Panc1 (cell line): ENCODE data around the gene GREB1. TPM values are rescaled to one million over a fixed set of nuclear protein-coding genes. Genes with fewer than 3 reads are reported as not detected.

ENCODE experiments used
- ATAC-seq: fragments of 200-7000 bp; cut with Tn5 transposase; 2 replicates; pipeline ENCODE4 v1.9.1; 2020; ENCODE audit warnings: mild to moderate bottlenecking, moderate library complexity
- BruUV-seq: library from RNA; stranded (reverse); fragments of 400-500 nt; replicated peaks from 2 replicates; lab custom pipeline; 2021; lab: Mats Ljungman, UMichigan
- CTCF ChIA-PET: fragments of 300-600 bp; sonication (Branson Sonifier 250); formaldehyde crosslinking; loops from one replicate; lab custom pipeline; 2022; ENCODE audit warnings: antibody characterized with exemption; lab: Charles Lee
- POLR2A ChIA-PET: fragments of 300-600 bp; sonication (Branson Sonifier 250); formaldehyde crosslinking; loops from one replicate; lab custom pipeline; 2022; ENCODE audit warnings: antibody characterized with exemption; lab: Charles Lee
- DNase-seq: peaks from one replicate; pipeline ENCODE4 v3.0.0-alpha.2; 2010; ENCODE audit warnings: low read depth, low spot score
- H3K27ac ChIP-seq: 2 replicates; pipeline ENCODE4 v1.5.1; 2011; ENCODE audit warnings: mild to moderate bottlenecking, low read length, inconsistent platforms
- H3K27me3 ChIP-seq: fragments of 200-500 bp; sonication (Bioruptor generic); 2 replicates; pipeline ENCODE4 v1.6.0; 2014; ENCODE audit warnings: low read length, inconsistent platforms; ENCODE audit not compliant: control insufficient read depth, insufficient read depth
- H3K36me3 ChIP-seq: fragments of 200-500 bp; sonication (Bioruptor generic); 2 replicates; pipeline ENCODE4 v1.5.1; 2014; ENCODE audit warnings: inconsistent platforms, mild to moderate bottlenecking, low read length, moderate library complexity; ENCODE audit not compliant: control insufficient read depth, insufficient read depth
- H3K4me1 ChIP-seq: 2 replicates; pipeline ENCODE4 v1.5.1; 2011; ENCODE audit warnings: inconsistent platforms, mild to moderate bottlenecking, low read length, moderate library complexity; ENCODE audit not compliant: control insufficient read depth, insufficient read depth
- H3K4me3 ChIP-seq, 2 experiments: 2 replicates each; pipeline ENCODE4 v1.5.1; 2011 to 2012; ENCODE audit warnings: low read depth in 2 of 2, low read length in 2 of 2, mild to moderate bottlenecking in 2 of 2, inconsistent platforms in 1 of 2, moderate library complexity in 1 of 2
- H3K9me3 ChIP-seq: fragments of 200-500 bp; sonication (Bioruptor generic); 2 replicates; pipeline ENCODE4 v1.5.1; 2014; ENCODE audit warnings: low read depth, mild to moderate bottlenecking, inconsistent platforms, low read length, moderate library complexity; ENCODE audit not compliant: control insufficient read depth, insufficient read depth
- POLR2AphosphoS5 ChIP-seq: IDR thresholded peaks from 2 replicates; pipeline ENCODE4 v1.6.1; 2012; ENCODE audit warnings: mild to moderate bottlenecking, low read depth, low read length, moderate library complexity
- SIN3A ChIP-seq: IDR thresholded peaks from 2 replicates; pipeline ENCODE4 v1.6.1; 2012; ENCODE audit warnings: low read depth, mild to moderate bottlenecking, low read length, moderate library complexity, borderline replicate concordance; ENCODE audit not compliant: insufficient read depth
- TCF7L2 ChIP-seq: IDR thresholded peaks from 2 replicates; pipeline ENCODE4 v1.6.1; 2011; ENCODE audit warnings: mild to moderate bottlenecking, low read depth, low read length, inconsistent platforms
- in situ Hi-C: cut with HindIII; loops from 2 replicates; pipeline ENCODE4 v1.10.0; 2016; ENCODE audit warnings: low sequenced_read_pairs, low pct_unique_long_range_greater_than_20kb
- intact Hi-C: fragments of 100-400 bp; cut with micrococcal nuclease; formaldehyde crosslinking; loops from one replicate; pipeline ENCODE4 v1.10.0; 2022; ENCODE audit not compliant: unreplicated experiment
- total RNA-seq: library from RNA; stranded (reverse); gene quantifications from one replicate; pipeline ENCODE4 v1.2.1, GENCODE V29; 2021; ENCODE audit not compliant: unreplicated experiment
- TF ChIP-seq, protein P1 (sequence below), 2 experiments: IDR thresholded peaks; 2 replicates each; pipeline ENCODE4 v1.6.1; 2011 to 2012; ENCODE audit warnings: low read depth in 2 of 2, control low read depth in 1 of 2, low read length in 1 of 2, mild to moderate bottlenecking in 1 of 2, moderate library complexity in 1 of 2; ENCODE audit not compliant: insufficient read depth in 1 of 2
- TF ChIP-seq, protein P2 (sequence below): fragments of 450-650 bp; IDR thresholded peaks from 2 replicates; pipeline ENCODE4 v1.5.1; 2017; ENCODE audit warnings: mild to moderate bottlenecking

GREB1 gene
- total RNA-seq, 1 experiment from 2014 or later = 0.90 TPM

GRCh38 chr2:11616097-11616687 lies 82.3 kb downstream of the GREB1 start:
- CTCF ChIA-PET = no interaction called here

DNA sequence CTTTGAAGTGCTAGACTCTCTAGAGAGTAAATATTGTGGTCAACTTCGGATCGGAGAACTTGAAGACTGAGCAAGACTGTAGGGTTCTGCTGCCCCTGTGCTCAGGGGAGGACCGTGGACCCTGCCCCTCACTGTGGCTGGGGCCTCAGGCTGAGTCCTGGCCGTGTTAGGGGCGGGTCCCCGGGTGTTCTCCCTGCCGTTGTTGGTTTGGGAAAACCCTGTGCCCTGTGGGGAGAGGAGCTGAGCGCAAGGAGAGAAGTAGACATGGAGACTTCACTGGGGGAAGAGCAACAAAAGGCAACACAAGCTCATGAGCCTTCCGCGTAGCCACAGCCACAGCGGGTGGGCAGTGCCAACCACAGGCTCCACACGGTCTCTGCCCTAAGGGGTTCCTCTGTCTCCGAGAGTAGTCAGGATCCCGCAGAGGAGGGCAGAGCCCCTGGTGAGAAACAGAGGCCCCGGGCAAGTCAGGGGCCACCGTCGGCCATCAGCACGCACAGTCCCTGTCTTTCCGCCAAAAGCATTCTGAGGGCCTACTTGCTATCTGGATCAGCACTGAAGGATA lies 83.1 kb downstream of the GREB1 start:
- no peaks in the 10 kb centered on the region for H3K36me3 ChIP-seq
- no peak overlapping the region for H3K4me3 ChIP-seq
- in situ Hi-C loops = no loop called here
- H3K27me3 ChIP-seq = no peaks in the 10 kb centered on the region
- ATAC-seq (no peak), DNase-seq (no peak)
- CTCF ChIA-PET = no interaction called here
- H3K4me1 ChIP-seq = no peaks in the 10 kb centered on the region
- no peak overlapping the region for H3K27ac ChIP-seq
- no peaks in the 10 kb centered on the region for H3K9me3 ChIP-seq
- TF ChIP-seq TCF7L2 = no peak
- no peak for TF ChIP-seq SIN3A
- TF ChIP-seq, protein P1, sequence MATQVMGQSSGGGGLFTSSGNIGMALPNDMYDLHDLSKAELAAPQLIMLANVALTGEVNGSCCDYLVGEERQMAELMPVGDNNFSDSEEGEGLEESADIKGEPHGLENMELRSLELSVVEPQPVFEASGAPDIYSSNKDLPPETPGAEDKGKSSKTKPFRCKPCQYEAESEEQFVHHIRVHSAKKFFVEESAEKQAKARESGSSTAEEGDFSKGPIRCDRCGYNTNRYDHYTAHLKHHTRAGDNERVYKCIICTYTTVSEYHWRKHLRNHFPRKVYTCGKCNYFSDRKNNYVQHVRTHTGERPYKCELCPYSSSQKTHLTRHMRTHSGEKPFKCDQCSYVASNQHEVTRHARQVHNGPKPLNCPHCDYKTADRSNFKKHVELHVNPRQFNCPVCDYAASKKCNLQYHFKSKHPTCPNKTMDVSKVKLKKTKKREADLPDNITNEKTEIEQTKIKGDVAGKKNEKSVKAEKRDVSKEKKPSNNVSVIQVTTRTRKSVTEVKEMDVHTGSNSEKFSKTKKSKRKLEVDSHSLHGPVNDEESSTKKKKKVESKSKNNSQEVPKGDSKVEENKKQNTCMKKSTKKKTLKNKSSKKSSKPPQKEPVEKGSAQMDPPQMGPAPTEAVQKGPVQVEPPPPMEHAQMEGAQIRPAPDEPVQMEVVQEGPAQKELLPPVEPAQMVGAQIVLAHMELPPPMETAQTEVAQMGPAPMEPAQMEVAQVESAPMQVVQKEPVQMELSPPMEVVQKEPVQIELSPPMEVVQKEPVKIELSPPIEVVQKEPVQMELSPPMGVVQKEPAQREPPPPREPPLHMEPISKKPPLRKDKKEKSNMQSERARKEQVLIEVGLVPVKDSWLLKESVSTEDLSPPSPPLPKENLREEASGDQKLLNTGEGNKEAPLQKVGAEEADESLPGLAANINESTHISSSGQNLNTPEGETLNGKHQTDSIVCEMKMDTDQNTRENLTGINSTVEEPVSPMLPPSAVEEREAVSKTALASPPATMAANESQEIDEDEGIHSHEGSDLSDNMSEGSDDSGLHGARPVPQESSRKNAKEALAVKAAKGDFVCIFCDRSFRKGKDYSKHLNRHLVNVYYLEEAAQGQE (IDR thresholded peaks at IDR 0.05; ENCODE audit: insufficient read depth in 1 of 2, low read depth in 2 of 2, low read length in 1 of 2) = no peak
- TF ChIP-seq, protein P2, sequence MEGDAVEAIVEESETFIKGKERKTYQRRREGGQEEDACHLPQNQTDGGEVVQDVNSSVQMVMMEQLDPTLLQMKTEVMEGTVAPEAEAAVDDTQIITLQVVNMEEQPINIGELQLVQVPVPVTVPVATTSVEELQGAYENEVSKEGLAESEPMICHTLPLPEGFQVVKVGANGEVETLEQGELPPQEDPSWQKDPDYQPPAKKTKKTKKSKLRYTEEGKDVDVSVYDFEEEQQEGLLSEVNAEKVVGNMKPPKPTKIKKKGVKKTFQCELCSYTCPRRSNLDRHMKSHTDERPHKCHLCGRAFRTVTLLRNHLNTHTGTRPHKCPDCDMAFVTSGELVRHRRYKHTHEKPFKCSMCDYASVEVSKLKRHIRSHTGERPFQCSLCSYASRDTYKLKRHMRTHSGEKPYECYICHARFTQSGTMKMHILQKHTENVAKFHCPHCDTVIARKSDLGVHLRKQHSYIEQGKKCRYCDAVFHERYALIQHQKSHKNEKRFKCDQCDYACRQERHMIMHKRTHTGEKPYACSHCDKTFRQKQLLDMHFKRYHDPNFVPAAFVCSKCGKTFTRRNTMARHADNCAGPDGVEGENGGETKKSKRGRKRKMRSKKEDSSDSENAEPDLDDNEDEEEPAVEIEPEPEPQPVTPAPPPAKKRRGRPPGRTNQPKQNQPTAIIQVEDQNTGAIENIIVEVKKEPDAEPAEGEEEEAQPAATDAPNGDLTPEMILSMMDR = no peak
- no peak for TF ChIP-seq POLR2AphosphoS5
- no TSS peak for BruUV-seq
- intact Hi-C loops = no loop called here
- POLR2A ChIA-PET = no interaction called here

More at GRCh38 chr2:11616097-11616687, 82.3 kb downstream of the GREB1 start:
- no peak for TF ChIP-seq POLR2AphosphoS5
- TF ChIP-seq, protein P1 (IDR thresholded peaks at IDR 0.05; ENCODE audit: insufficient read depth in 1 of 2, low read depth in 2 of 2, low read length in 1 of 2) = peak; percentile 69 to 74; a peak in 2 of 4 replicates
- ATAC-seq = no peak
- Histone ChIP-seq H3K27ac (no peak overlapping the region), H3K9me3 (no peaks in the 10 kb centered on the region), H3K4me3 (no peak overlapping the region), H3K36me3 (no peaks in the 10 kb centered on the region), H3K4me1 (no peaks in the 10 kb centered on the region), H3K27me3 (no peaks in the 10 kb centered on the region)
- in situ Hi-C loops (no loop called here), intact Hi-C loops (no loop called here)
- no TSS peak for BruUV-seq
- POLR2A ChIA-PET = no interaction called here
- no peak for DNase-seq
